GM21515 (cell line): ENCODE data around the gene MARK1.

Experiments used
- ATAC-seq: cut with Tn5 transposase; IDR thresholded peaks from one replicate; pipeline ENCODE4 v1.9.1; 2021; ENCODE audit not compliant: unreplicated experiment

The MARK1 gene

GRCh38 chr1:220527908-220528678, at the start of gene MARK1:
MARK1 (plus strand) TSS chr1:220528136; CDS start chr1:220528823, 687 bp downstream.
- peak; percentile 60 for ATAC-seq

DNA sequence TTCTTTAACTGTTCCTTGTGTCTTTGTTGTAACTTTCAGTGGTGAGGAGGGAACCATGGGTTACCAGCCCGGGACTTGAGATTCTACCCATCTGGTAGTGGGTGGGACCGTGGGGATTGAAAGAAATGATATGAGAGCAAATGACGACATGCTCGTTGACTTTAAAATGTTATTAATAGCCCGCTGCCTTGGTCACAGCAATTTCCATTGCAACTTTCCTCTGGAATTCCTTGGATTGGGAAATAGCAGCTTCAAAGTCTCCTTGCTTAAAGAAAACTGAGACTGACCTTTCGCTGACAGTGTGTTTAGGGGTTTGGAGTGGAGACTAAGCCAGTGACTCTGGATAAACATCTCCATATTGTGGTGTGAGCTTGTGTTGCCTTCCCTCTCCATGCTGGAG, 44.2 kb upstream of the MARK1 start:
- ATAC-seq: no peak

GRCh38 chr1:220484135-220484534, 43.8 kb upstream of the MARK1 start:
- no peak for ATAC-seq

DNA sequence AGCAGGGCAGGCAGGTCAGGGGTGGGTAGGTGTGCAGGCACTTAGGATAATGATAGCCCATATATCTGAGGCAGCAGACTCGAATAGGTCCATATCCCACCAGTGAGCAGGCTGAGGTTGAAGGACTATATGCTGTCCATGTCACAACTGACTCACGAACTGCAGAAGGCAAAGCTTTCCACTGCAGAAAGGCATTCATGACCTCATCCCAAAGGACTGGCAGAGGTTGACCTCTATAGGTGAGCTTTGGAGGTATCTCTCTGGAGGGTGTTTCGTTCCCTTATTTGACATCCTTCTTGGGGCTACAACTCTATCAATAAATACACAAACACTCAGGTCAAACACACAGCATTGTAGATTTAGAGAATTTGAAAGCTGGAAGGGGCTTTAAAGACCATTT, 42.8 kb upstream of the MARK1 start:
- no peak for ATAC-seq

GRCh38 chr1:220485791-220486190, 42.1 kb upstream of the MARK1 start:
- ATAC-seq: no peak

DNA sequence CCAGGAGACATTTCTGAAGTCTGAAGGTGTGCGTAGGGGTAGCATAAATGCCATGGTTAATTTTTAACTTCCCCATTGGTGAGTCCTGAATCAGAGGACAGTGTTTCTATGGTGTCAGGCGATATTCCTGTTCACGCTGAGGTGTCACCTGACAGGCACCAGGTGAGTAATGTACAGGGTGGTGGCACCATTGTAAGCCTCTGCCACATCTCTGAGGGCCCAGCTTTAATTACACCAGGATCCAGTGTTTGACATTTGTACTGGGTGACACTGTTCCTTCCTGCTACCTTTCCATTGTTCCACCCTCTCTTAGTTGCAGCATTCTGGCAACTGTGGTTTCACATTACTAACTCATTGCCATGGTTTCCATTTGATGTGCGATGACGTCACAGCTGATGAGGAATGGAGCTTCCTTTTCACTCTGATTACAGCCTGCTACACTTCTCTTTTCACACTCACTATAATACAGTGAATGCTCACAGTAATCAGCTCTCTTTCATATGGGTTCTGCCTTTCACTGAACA, 40.6 kb upstream of the MARK1 start:
- no peak for ATAC-seq

DNA sequence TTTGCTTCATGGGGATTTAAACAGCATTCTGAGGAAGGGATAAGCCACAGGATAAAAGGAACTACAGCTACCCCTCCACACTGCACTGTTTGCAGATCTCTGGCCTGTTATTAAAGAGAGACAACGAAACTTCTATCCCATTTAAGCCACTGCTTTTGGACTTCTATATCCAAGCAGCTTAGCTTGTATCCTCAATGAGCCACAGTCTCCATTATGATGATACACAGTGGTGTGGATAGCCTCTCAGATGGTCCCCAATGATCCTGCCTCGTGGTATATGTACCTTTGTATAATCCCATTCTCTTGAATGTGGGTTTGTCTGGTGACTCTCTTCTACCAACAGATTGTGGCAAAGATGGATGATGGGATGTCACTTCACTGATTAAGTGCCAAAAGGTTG, 36.0 kb upstream of the MARK1 start:
- ATAC-seq: no peak

DNA sequence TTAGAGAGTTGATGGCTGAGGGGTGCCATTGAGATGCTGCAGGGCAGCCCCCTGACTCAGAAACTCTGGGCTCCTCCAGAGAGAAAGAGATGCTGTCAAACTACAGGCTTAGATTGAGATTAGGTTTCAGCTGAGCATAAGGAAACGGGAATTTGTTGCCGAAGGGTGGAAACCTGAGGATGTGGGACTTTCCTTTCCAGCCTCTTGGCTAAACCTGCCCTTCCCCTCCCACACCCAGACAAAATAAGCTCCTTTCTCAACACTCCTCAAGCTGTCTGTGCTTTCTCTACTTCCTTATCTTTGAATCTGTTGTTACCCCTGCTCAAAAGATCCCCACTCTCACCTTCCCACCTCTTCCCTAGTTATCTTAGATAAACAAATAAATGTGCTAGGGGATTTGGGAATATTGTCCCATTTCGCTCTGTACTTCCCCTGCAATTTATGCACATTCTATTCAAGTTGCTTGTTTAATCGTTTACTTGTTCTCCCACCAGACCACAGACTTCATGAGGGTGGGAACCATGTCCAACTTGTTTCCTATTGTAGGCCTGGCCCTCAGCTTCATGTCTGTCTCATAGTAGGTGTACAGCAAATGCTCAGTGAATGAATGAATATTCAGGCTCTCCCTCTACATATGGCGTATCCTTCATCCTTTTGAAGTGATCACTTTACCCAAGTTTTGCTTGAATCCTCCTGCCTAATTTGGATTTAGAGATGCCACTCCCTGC, 30.6 kb upstream of the MARK1 start:
- no peak for ATAC-seq

DNA sequence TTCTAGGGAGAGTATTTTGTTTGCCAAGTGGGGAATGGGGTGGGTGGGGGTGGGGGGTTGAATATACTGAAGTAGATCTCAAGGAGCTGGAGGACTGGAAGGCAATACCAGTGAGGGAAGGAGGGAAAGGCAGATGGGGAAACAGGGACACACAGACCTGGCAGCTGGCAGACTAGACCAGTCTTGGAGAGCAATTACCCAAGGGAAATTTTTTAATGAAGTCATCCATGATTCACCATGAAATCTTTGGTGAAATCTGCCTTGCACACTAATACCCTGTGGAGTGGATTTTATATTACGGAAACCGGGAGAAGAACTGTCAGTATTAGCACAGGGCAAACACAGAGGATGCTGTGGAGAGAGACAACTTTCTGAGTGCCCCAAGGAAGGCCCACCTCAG, 29.7 kb upstream of the MARK1 start:
- ATAC-seq: no peak

- no peak for ATAC-seq
Measured at GRCh38 chr1:220500372-220500771, 27.6 kb upstream of the MARK1 start.

GRCh38 chr1:220504329-220504728, 23.6 kb upstream of the MARK1 start:
- no peak for ATAC-seq

DNA sequence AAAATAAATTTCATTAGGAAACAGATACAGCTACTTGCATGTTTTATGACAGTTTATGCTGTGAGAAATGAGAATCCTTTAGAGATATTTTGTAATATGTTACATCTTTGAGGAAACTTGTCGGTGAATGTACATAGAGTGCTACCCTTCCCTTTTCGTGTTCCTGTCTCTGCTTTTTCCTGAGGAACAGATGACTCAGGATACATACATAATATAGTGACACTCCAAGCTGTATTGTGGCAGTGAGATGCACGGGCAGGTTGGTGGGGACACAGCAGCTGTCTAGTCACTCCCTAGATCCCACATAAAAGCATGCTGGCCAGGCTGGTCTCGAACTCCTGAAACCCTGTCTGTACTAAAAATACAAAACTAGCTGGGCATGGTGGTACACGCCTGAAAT, 20.9 kb upstream of the MARK1 start:
- no peak for ATAC-seq

GRCh38 chr1:220511179-220511578, 16.8 kb upstream of the MARK1 start:
- no peak for ATAC-seq

- ATAC-seq: no peak
Measured at GRCh38 chr1:220511785-220512184, 16.2 kb upstream of the MARK1 start.

DNA sequence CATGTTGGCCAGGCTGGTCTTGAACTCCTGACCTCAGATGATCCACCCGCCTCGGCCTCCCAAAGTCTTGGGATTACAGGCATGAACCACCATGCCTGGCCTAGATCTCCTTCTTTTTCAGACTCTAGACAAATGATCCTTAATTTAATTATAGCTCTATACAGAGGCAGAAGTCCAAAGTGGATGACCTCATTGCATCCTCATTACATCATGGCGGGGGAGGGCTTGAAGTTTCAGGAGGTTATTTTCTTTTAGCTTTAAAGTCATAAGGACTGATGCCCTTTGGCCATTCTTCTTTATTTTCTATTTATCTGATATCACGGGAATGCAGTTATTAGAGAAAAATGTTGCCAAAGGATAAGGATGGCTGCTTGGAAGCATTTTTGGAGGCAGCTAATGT, 14.1 kb upstream of the MARK1 start:
- no peak for ATAC-seq

DNA sequence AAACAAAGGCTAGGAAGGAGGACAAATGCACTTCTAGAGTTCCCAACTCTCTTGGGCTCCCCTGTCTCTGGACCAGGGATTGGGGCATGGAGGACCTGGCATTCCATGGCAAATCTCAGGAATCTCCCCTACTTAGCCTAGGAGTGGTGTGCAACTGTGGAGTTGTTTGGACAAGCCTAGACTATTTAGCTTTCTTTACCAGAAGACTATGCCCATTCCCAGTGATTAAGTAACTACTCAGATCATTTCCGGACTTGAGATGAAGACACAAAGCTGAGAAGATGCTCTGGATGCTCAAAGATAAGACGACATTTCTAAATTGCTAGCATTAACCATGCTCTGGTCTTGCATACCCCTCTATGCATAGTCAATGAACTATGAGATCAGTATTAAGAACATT, 13.7 kb upstream of the MARK1 start:
- no peak for ATAC-seq

DNA sequence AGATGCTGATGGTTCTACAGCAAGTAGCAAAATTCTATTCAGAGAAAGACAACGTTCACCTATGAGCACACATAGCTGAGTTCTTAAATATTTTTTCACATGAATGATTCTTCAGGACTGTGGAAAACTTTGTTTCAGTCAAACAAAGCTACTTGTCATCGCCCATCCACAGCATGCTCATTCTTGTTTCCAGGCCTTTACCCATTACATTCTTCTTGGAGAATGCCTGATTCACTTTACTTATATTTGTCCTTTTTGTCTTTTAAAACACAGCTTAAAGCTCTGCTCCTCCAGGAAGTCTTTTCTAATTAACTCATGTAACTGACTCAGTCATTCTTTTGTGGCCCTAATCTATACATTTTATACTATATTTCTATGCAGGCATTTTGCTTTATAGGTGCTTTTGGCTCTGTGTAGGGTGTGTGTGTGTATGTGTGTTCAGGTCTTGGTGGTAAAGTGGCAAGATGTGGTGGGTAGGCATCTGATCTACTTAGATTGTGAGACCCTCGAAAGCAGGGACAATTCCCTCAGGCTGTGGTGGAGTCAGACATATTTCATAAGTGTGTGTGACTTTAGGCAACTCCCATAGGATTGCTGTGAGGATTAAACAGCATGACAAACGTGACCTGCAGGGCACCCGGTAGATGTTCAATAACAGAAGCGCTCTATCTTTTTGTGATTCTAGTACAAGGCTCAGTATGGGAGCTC, 11.8 kb upstream of the MARK1 start:
- no peak for ATAC-seq

- no peak for ATAC-seq
Measured at GRCh38 chr1:220516722-220517042, 11.3 kb upstream of the MARK1 start.

- ATAC-seq: no peak
Measured at GRCh38 chr1:220521778-220522177, 6.2 kb upstream of the MARK1 start.

DNA sequence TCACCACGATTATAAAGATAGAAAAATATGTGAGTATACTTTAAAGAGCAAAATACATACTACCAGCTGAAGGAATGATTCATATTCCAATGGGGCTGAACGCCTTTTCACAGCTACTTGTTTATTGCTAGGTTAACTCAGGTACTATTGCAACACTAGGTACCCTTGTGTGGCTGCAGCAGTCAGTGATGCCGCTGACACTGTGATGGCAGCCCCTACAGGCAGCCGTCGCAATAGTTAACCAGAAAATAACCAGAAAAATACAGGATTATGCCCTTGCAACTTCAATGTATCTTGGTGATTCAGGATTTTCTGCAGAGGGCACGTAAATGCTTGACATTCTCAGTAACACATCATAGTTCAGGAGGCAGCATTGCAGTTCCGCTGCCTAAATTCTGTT, 1.6 kb upstream of the MARK1 start:
- no peak for ATAC-seq

- ATAC-seq: peak; percentile 44
Measured at GRCh38 chr1:220527279-220527907, 543 bp upstream of the MARK1 start.
